ENCODE results near the gene PRPF6.
A peak's percentile ranks its signal among the peaks of the same experiment; 100 is the strongest.

Gene PRPF6

GRCh38 chr20:63945921-63946920 is 34.7 kb upstream of the PRPF6 start:
- DNase-seq (ENCODE audit: low read depth in 2 of 3, low spot score in 2 of 3): no peak

GRCh38 chr20:63946986-63947637 is 33.8 kb upstream of the PRPF6 start:
- DNase-seq (ENCODE audit: low read depth in 2 of 3, low spot score in 2 of 3): no peak

- no peak for DNase-seq (ENCODE audit: low read depth in 2 of 3, low spot score in 2 of 3)
Observed at GRCh38 chr20:63947638-63948456, 33.1 kb upstream of the PRPF6 start.

GRCh38 chr20:63950701-63951397 is 30.1 kb upstream of the PRPF6 start:
- no peak for DNase-seq (ENCODE audit: low read depth in 2 of 3, low spot score in 2 of 3)

GRCh38 chr20:63951398-63952209 is 29.3 kb upstream of the PRPF6 start:
- DNase-seq (ENCODE audit: low read depth in 2 of 3, low spot score in 2 of 3): no peak

GRCh38 chr20:63952210-63952535 is 28.8 kb upstream of the PRPF6 start:
- DNase-seq (ENCODE audit: low read depth in 2 of 3, low spot score in 2 of 3): no peak

- no peak for DNase-seq (ENCODE audit: low read depth in 2 of 3, low spot score in 2 of 3)
Observed at GRCh38 chr20:63952769-63953168, 28.2 kb upstream of the PRPF6 start.

GRCh38 chr20:63953764-63954429 is 27.0 kb upstream of the PRPF6 start:
- no peak for DNase-seq (ENCODE audit: low read depth in 2 of 3, low spot score in 2 of 3)

- no peak for DNase-seq (ENCODE audit: low read depth in 2 of 3, low spot score in 2 of 3)
Observed at GRCh38 chr20:63955281-63955826, 25.6 kb upstream of the PRPF6 start.

- peak in 1 of 3 experiments; percentile 69 for DNase-seq (ENCODE audit: low read depth in 2 of 3, low spot score in 2 of 3)
Observed at GRCh38 chr20:63955827-63956663, 24.9 kb upstream of the PRPF6 start, which contains the start of gene UCKL1. UCKL1 (minus strand) TSS chr20:63956416; CDS start chr20:63956372, 44 bp downstream.

- DNase-seq (ENCODE audit: low read depth in 2 of 3, low spot score in 2 of 3): no peak
Observed at GRCh38 chr20:63956664-63957003, 24.3 kb upstream of the PRPF6 start.

GRCh38 chr20:63957004-63957689 is 23.8 kb upstream of the PRPF6 start:
- no peak for DNase-seq (ENCODE audit: low read depth in 2 of 3, low spot score in 2 of 3)

- DNase-seq (ENCODE audit: low read depth in 2 of 3, low spot score in 2 of 3): no peak
Observed at GRCh38 chr20:63957690-63958441, 23.1 kb upstream of the PRPF6 start.

- DNase-seq (ENCODE audit: low read depth in 2 of 3, low spot score in 2 of 3): no peak
Observed at GRCh38 chr20:63958471-63958870, 22.5 kb upstream of the PRPF6 start.

- no peak for DNase-seq (ENCODE audit: low read depth in 2 of 3, low spot score in 2 of 3)
Observed at GRCh38 chr20:63958964-63959698, 21.8 kb upstream of the PRPF6 start.

GRCh38 chr20:63959699-63960075 is 21.2 kb upstream of the PRPF6 start:
- DNase-seq (ENCODE audit: low read depth in 2 of 3, low spot score in 2 of 3): no peak
